ENCODE measurements around the gene TRIM71. TPM values are rescaled to one million over a fixed set of nuclear protein-coding genes. Genes with fewer than 3 reads are reported as not detected.

Gene TRIM71
- total RNA-seq, 1 experiment from 2014 or later: 376 TPM

- no peak overlapping the region for H3K9ac ChIP-seq (ENCODE audit: extremely low read depth, insufficient read length, low read length)
- no peaks in the 10 kb centered on the region for H3K27me3 ChIP-seq (ENCODE audit: insufficient read depth, low read length)
- H4K5ac ChIP-seq (ENCODE audit: insufficient read length, low read depth, low read length): no peak overlapping the region
- no peak overlapping the region for H2BK120ac ChIP-seq (ENCODE audit: low read depth, low read length, poor library complexity, severe bottlenecking)
- no peak overlapping the region for H3K56ac ChIP-seq (ENCODE audit: insufficient read length, low read depth, low read length)
- Mint-ChIP-seq H3K27me3 (ENCODE audit: low read depth) (no peaks in the 10 kb centered on the region; the same call in 1 of the 2 replicates), H3K4me3 (peak overlapping the region in 1 of 2 experiments; percentile 5; a peak in 1 of 5 replicates), H3K4me1 (peaks cover 72 to 80% of the 10 kb centered on the region in 2 experiments), H3K9me3 (no peaks in the 10 kb centered on the region), H3K27ac (peak overlapping the region in 2 of 3 experiments; percentile 57 to 83; a peak in 3 of 7 replicates), H3K36me3 (ENCODE audit: insufficient read depth in 1 of 3, low read depth in 3 of 3) (peaks cover 53 to 86% (median 84%) of the 10 kb centered on the region in 3 experiments)
- peaks cover 8% of the 10 kb centered on the region for H3K79me1 ChIP-seq (ENCODE audit: insufficient read depth, low read depth, low read length, poor library complexity, severe bottlenecking)
- H2BK5ac ChIP-seq (ENCODE audit: insufficient read length, low read length): no peak overlapping the region
- H2BK15ac ChIP-seq (ENCODE audit: low read depth, low read length): no peak overlapping the region
- no peak overlapping the region for H4K8ac ChIP-seq (replicated peaks; ENCODE audit: insufficient read length, low read depth, low read length)
- no peak overlapping the region for H3K14ac ChIP-seq (ENCODE audit: insufficient read depth, low read length)
- no peak overlapping the region for H3K23ac ChIP-seq (ENCODE audit: insufficient read length, low read depth, low read length)
- no peak overlapping the region for H3K27ac ChIP-seq (ENCODE audit: insufficient read length, low read depth, low read length)
- no CpG with 5 or more reads among the region's 2 CpGs for WGBS (ENCODE audit: extremely low coverage, insufficient read length, low lambda C conversion rate)
- H3K4ac ChIP-seq (ENCODE audit: low read depth, low read length): no peak overlapping the region
- no peaks in the 10 kb centered on the region for H3K23me2 ChIP-seq (ENCODE audit: insufficient read length, low read depth, low read length, poor library complexity, severe bottlenecking)
- no peak overlapping the region for H3K18ac ChIP-seq (ENCODE audit: insufficient read length, low read depth, low read length)
- H4K91ac ChIP-seq (ENCODE audit: insufficient read length, low read depth, low read length): no peak overlapping the region
- TF ChIP-seq CTCF (conservative IDR thresholded peaks at IDR 0.05): no peak
- H2BK20ac ChIP-seq (ENCODE audit: low read depth, low read length, poor library complexity, severe bottlenecking): no peak overlapping the region
- H2AFZ ChIP-seq (ENCODE audit: low read length): no peak overlapping the region
- DNase-seq: no peak
- peaks cover 76% of the 10 kb centered on the region; the same call in 1 of the 2 replicates for H3K79me2 ChIP-seq (ENCODE audit: insufficient read depth, low read length)
- no peak overlapping the region for H2BK12ac ChIP-seq (ENCODE audit: insufficient read length, low read depth, low read length)
- no peaks in the 10 kb centered on the region for H3K9me3 ChIP-seq (ENCODE audit: control insufficient read depth, low read depth, low read length)
- no peak overlapping the region for H3K4me2 ChIP-seq (ENCODE audit: insufficient read depth, insufficient read length, low read length)
- H3T11ph ChIP-seq (ENCODE audit: low read length): no peak overlapping the region
- H2AK5ac ChIP-seq (ENCODE audit: insufficient read length, low read length): no peak overlapping the region
- H3K4me1 ChIP-seq (ENCODE audit: insufficient read depth, low read length): no peaks in the 10 kb centered on the region; the same call in 1 of the 2 replicates
- no peaks in the 10 kb centered on the region for H4K20me1 ChIP-seq (ENCODE audit: control insufficient read depth, insufficient read depth, insufficient read length)
These were observed 63.8 kb downstream of the TRIM71 start for GRCh38 chr3:32881624-32882023.
